GM21723 (cell line): ENCODE data around the gene LMTK2.

Experiments used
- ATAC-seq: cut with Tn5 transposase; IDR thresholded peaks from one replicate; pipeline ENCODE4 v1.9.1; 2021; ENCODE audit warnings: mild to moderate bottlenecking, moderate library complexity; ENCODE audit not compliant: unreplicated experiment

LMTK2 gene

DNA sequence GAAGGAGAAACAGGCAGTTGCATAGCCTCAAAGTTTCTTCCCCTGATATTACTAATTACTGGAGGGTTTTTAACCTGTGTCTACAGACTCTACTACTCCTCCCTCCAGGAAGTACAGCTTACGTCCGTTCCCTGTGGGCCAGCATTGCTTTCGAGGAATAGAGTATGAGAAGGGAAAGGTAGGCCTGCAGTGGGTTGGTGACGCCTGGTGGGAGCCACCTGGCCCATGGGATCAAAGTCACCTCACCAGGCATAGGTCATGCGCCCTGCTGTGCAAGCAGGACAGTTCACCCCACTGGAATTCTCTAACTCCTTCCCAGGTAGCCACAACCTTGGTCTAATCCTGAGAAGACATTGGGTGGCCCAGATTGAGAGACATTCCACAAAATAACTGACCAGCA lies 29.8 kb downstream of the LMTK2 start:
- ATAC-seq = no peak

- no peak for ATAC-seq
These were observed 30.6 kb downstream of the LMTK2 start for GRCh38 chr7:98137134-98137825.

DNA sequence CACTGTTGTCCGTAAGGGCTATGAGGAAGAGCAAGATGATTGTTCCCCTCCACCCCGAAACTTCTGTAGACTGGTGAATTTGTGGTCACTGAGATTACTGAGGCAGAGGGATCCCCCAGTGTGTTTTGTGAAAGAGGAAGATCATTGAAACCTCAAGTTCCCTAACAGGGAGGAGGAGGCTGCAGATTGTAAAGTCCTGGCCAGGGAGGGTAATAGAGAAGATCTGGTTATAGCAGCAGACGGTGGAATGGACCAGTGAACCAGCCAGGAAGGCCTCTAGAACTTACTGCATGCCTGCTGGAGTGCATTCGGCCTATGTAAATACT lies 31.1 kb downstream of the LMTK2 start:
- ATAC-seq = peak; percentile 67

DNA sequence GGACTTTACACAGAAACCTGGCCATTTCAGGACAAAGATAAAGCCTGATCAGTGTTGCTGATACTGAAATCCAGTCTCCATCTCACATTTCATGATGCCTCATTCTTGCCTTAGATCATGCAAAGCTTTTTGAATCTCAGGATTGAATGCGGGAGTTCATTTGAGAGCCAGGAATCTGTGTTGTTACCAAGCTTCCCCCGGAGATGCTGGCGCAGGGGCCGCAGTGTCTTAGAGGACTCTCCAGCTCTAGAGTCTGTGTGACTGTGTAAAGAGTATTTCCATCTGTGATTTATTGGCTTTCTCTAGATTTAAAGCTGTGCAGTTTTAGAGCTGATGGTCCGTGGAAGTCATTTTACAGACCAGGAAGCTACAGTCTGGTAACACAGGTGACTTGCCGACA lies 32.0 kb downstream of the LMTK2 start:
- ATAC-seq = no peak

- no peak for ATAC-seq
These were observed 36.0 kb downstream of the LMTK2 start for GRCh38 chr7:98142658-98143057.

DNA sequence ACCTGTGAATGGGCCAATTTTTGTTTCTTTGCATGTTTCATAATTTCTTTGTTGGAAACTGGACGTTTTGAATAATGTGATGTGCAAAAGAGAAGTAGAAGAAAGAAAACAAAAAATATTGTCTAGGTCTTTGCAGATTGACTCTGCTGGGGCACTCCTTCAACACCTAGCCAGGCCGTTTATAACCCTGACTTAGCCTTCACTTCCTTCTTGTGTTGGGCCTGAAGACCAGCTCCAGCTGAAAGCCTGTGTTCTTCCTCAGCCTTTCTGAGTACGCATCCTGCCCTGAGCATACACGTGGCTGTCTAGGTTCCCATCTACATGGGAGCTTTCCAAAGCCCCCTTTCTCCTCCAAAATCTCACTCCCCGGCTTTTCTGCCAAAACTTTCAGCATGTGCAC lies 41.9 kb downstream of the LMTK2 start:
- no peak for ATAC-seq

DNA sequence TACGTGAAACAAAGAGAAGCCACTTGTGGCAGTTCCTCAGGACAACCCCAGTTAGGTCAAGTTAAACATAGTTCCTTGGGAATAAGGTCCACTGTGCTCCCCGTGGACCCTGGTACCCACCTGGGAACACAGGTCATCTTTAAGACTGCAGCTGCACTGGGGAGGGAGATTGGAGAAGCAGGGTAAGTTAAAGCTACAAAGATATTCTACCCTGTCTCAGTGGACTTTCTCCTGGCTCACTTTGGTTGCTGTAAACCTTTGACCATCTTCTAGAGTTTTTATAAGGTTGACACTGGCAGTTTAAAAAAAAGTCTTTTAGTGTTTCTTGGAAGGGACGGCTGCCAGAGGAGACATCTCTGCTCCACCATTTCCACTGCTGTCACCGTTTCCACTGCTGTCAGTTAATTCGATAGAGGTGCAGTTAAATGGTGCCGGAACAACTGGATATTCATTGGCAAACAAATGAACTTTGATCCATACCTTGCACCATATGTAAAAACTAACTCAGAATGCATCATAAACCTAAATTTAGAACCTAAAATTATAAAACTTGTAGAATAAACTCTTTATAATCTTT lies 42.5 kb downstream of the LMTK2 start:
- ATAC-seq = no peak

DNA sequence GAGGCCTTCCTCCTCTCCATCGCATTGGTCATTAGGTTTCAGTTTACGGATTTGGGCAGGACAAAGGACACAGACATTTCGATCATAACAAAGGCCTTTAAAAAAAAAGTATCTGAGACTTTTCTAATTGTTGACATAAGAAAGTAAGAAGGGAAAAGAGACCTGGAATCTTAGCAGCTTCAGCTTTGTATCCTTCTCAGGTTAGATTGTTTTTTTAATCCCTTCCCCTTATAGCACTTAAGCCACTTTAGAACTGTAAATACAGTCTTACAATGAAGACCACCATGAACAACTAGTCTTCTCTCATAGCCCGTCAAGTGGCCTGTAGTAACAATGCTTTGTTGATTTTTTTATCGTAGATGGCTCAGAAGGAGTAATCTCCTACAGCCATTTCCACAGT lies 45.2 kb downstream of the LMTK2 start:
- ATAC-seq = no peak

- ATAC-seq = no peak
These were observed 50.0 kb downstream of the LMTK2 start for GRCh38 chr7:98156700-98157099.

GRCh38 chr7:98157761-98158160 lies 51.1 kb downstream of the LMTK2 start:
- no peak for ATAC-seq

- ATAC-seq = peak; percentile 50
These were observed 56.1 kb downstream of the LMTK2 start for GRCh38 chr7:98162758-98163157.

DNA sequence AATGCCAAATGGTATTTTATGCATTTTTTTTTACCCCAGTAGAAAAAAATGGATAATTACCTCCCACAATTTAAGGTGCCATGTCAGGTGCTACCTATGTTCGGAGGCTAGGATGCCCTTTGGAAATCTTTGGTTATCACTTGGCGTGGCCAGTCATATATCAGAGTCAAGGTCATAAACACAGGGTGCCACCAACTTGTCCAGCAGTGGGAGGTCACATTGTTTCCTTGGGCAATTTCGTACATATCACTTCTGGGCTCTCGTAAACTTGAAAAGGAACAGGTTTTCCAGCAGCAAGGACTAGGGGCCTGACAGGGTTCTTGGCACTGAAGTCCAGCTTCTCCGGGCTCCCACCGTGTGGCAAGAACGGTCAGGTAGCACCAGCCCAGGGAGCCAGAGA lies 56.6 kb downstream of the LMTK2 start:
- no peak for ATAC-seq

- no peak for ATAC-seq
These were observed 57.2 kb downstream of the LMTK2 start for GRCh38 chr7:98163704-98164494.

DNA sequence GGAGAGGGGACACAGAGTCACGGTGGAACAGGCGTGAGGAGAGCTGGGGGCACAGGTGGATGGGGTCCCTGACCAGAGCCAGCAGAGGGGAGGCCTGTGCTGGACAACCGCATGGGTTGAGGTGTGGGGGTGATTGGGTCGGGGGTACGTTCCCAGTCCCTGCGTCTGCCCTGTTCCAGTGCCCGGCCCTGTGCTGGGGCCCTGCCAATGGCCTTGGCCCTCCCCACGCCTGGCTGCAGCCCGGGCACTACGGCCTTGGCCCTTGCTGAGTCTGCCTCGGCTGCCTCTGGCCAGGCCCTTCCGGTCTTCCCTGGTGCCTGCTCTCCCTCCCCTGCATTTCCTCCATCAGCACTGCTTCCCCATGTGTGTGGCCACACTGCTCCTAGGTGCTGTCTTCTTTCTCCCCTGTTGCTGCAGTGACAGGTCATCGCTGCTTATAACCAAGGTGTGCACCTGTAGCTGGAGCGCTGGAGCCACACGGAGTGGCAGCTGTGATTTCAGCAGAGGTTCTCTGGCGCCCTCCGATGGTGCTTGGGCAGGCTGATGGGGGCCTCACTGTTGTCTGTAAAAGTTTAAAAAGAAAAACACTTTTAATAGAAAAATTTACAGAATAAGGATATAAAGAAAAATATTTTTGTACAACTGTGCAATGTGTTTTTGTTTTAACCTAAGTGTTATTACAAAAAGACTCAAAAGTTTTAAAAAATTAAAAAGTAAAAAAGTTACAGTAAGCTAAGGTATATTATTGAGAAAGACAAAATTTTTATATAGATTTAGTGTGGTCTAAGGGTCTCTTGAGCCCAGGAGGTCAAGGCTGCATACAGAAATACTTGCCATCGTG lies 59.4 kb downstream of the LMTK2 start:
- ATAC-seq = peak; percentile 59

- no peak for ATAC-seq
These were observed 60.0 kb downstream of the LMTK2 start for GRCh38 chr7:98166668-98166970.

- no peak for ATAC-seq
These were observed 61.0 kb downstream of the LMTK2 start for GRCh38 chr7:98167653-98168052.

- ATAC-seq = peak; percentile 66
These were observed 61.7 kb downstream of the LMTK2 start for GRCh38 chr7:98168181-98168903.

GRCh38 chr7:98168904-98169621 lies 62.4 kb downstream of the LMTK2 start:
- ATAC-seq = no peak

DNA sequence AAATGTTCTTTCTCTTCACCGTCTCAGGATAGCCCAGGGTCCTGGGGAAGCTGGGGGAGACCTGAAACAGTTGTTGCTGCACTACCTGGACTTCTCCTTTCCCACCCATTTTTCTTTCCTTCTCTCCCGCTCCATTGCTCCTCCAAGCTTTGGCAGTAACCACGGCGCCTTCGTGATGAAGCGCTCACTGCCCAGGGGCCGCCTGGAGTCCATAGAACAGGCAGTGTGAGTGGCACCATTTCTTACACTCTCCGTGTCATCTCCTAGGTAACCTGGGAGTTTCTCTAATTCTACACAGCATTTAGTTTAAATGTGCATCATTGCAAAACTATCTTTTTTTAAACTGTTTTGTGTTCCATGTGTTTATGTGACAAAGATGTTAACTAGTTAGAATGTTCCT lies 64.3 kb downstream of the LMTK2 start:
- ATAC-seq = no peak

- ATAC-seq = no peak
These were observed 64.8 kb downstream of the LMTK2 start for GRCh38 chr7:98171449-98171848.
